Measurements from ENCODE around the gene IFI44L.
A peak's percentile ranks its signal among the peaks of the same experiment; 100 is the strongest.

Gene IFI44L

GRCh38 chr1:78619803-78620579 lies at the start of gene IFI44L:
Gene IFI44L (plus strand): TSS chr1:78620448. CDS start chr1:78627916, 7,468 bp downstream.
- no peak for DNase-seq (ENCODE audit: low spot score)

DNA sequence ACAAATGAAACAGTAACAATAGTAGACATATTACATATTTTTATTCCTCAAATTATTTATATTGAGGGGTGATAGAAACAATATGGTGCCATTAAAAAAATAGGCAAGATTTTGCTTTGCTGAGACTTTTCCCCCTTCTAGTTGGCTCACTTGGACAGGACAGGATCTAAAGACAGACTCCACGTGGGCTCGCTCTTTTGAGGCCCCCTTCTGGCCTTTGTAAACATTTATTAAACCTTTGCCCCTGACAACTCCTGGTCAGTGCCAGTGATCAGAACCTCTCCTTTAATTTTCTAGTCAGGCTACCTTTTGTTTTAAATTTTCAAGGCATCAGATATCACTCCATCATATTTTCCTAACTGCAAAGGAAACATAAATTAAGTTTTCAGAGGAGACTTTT lies 49.7 kb upstream of the IFI44L start:
- DNase-seq (ENCODE audit: low spot score), result no peak

- DNase-seq (ENCODE audit: low spot score), result no peak
Measured at GRCh38 chr1:78577257-78578100, 42.8 kb upstream of the IFI44L start.

- no peak for DNase-seq (ENCODE audit: low spot score)
Measured at GRCh38 chr1:78586572-78586971, 33.7 kb upstream of the IFI44L start.

- DNase-seq (ENCODE audit: low spot score), result no peak
Measured at GRCh38 chr1:78587211-78587610, 33.0 kb upstream of the IFI44L start.

DNA sequence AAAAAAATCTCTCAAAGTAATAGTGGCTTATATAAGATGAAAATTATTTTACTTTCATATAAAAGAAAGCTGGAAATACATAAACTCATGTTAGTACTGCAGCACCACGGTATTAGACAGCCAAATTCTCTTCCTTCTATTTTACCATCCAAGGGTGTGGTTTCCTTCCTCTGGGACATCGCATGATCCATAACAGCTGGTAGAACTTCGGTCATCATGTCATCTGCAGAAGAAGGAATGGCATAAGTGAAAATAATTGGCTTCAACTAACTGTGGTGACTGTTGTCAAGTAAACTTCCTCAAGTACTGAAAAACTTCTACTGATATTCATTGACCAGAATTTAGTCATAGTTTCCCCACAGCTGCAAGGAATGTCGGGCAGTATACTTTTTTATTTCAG lies 28.3 kb upstream of the IFI44L start:
- no peak for DNase-seq (ENCODE audit: low spot score)

GRCh38 chr1:78599294-78599693 lies 21.0 kb upstream of the IFI44L start:
- DNase-seq (ENCODE audit: low spot score), result no peak

- DNase-seq (ENCODE audit: low spot score), result no peak
Measured at GRCh38 chr1:78601068-78601467, 19.2 kb upstream of the IFI44L start.

DNA sequence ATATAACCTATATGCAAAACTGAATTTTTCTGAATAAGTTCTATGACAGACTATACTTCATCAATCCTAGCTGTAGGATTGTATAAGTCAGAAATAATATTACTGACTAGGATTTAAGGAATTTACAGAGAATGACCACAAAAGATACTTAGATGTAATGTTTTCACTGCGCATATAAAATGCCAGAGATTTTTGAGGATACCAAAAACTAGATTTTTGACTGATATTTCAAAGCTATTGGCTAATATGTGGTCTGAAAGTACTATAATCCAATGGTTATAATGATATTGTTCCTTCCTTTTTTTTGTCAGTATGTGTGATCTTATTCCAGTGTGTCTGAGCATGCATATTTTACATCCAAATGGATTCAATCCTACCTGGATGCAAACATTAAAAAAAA lies 17.0 kb upstream of the IFI44L start:
- no peak for DNase-seq (ENCODE audit: low spot score)

- DNase-seq (ENCODE audit: low spot score), result no peak
Measured at GRCh38 chr1:78604643-78605042, 15.6 kb upstream of the IFI44L start.

- DNase-seq (ENCODE audit: low spot score), result no peak
Measured at GRCh38 chr1:78606274-78606673, 14.0 kb upstream of the IFI44L start.

DNA sequence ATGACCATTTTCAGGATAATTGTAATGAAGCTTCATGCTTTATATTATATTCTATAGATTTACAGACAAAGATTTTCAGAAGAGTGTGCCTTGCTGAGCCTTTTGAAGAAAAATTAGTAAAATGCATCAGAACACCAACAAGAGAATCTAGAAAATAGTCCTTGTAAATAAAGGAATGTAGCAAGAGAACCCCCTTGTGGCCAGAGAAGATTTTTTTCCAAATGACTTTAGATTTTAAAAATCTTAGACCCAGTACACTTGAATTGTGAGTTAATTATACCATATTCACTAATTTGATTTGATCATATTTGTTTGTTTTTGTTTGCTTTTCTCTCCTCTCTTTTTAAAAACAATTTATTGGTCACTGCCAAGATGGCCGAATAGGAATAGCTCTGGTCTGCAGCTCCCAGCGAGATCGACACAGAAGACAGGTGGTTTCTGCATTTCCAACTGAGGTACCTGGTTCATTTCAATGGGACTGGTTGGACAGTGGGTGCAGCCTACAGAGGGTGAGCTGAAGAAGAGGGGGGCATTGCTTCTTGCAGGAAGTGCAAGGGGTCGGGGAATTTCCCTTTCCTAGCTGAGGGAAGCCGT lies 12.8 kb upstream of the IFI44L start:
- DNase-seq (ENCODE audit: low spot score), result peak; percentile 43

- DNase-seq (ENCODE audit: low spot score), result no peak
Measured at GRCh38 chr1:78607944-78608343, 12.3 kb upstream of the IFI44L start.

- DNase-seq (ENCODE audit: low spot score), result peak; percentile 86
Measured at GRCh38 chr1:78617615-78618026, 2.6 kb upstream of the IFI44L start.

DNA sequence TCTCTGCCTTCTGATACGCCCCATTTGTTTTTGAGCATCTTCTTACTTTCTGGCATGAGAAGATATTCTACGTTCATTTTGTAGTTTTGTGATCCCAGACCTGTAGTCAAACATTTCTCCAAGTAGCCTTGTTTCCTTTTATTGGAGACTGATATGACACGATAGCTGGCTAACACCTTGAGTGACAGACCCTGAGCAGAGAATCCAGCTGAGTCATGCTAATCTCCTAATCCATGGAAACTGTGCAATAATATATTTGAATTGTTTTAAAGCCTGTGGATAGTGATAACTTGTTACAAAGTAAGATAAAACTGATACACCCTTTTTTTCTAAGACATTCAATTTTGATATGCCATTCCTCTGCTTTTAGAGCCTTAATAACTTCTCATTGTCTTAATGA lies 1.2 kb upstream of the IFI44L start:
- no peak for DNase-seq (ENCODE audit: low spot score)

- no peak for DNase-seq (ENCODE audit: low spot score)
Measured at GRCh38 chr1:78619446-78619802, 824 bp upstream of the IFI44L start.

GRCh38 chr1:78620666-78621065 lies 418 bp downstream of the IFI44L start:
- no peak for DNase-seq (ENCODE audit: low spot score)

DNA sequence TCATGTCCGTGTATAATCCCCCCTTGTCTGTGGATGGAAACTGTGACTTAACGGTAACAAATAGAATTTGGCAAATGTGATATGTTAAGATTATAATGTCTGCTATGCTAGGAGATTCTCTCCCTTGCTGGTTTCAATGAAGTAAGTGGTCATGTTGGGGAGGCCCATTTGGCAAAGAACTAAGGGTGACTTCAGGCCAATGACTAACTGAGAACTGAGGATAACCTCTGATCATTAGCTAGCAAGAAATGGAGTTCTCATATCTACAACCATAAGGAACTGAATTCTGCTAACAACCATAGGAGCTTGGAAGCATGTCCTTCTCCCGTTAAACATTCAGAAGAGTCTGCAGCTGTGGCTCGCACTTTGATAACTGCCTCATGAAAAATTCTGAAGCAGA lies 2.3 kb downstream of the IFI44L start:
- no peak for DNase-seq (ENCODE audit: low spot score)

- DNase-seq (ENCODE audit: low spot score), result no peak
Measured at GRCh38 chr1:78624035-78624434, 3.8 kb downstream of the IFI44L start.

- no peak for DNase-seq (ENCODE audit: low spot score)
Measured at GRCh38 chr1:78627321-78627720, 7.1 kb downstream of the IFI44L start.

DNA sequence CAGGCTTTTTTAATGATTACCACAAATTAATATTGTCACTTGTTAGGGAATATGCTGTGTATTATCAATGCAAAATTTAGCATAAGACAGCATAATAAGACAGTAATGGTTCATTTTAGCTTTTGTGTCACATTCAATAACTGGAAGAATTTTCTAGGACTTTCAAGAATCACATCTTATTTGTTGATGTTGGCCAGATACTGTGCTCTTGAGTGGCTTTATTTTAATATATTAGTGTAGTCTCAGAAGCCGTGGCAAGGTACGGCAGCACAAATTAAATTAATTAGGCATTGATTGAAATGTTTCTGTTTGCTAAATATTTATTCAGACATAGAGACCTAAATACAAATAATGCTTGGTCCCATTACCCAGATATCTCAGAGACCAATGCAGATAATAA lies 10.4 kb downstream of the IFI44L start:
- no peak for DNase-seq (ENCODE audit: low spot score)

- DNase-seq (ENCODE audit: low spot score), result no peak
Measured at GRCh38 chr1:78633209-78633608, 13.0 kb downstream of the IFI44L start.

DNA sequence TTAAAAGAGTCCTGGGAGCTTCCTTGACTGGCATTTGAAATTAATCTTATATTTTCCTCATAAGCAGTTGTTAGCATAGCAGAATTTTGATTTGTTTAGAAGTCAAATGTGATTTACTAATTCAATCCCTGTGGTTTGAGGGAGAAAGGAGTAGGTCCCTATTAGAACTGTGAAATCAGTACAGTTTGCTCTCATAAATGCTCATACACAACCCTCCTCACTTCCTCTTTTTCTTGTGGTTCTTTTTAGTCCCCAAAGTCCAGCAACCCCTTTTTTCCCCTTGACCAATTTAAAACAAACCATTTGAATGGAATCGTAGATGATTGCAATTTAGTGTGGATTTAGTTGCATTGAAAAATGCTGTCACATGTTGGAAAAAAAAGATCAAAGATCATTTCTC lies 20.2 kb downstream of the IFI44L start:
- no peak for DNase-seq (ENCODE audit: low spot score)
